ENCODE measurements around the gene RSPH1.

The RSPH1 gene

DNA sequence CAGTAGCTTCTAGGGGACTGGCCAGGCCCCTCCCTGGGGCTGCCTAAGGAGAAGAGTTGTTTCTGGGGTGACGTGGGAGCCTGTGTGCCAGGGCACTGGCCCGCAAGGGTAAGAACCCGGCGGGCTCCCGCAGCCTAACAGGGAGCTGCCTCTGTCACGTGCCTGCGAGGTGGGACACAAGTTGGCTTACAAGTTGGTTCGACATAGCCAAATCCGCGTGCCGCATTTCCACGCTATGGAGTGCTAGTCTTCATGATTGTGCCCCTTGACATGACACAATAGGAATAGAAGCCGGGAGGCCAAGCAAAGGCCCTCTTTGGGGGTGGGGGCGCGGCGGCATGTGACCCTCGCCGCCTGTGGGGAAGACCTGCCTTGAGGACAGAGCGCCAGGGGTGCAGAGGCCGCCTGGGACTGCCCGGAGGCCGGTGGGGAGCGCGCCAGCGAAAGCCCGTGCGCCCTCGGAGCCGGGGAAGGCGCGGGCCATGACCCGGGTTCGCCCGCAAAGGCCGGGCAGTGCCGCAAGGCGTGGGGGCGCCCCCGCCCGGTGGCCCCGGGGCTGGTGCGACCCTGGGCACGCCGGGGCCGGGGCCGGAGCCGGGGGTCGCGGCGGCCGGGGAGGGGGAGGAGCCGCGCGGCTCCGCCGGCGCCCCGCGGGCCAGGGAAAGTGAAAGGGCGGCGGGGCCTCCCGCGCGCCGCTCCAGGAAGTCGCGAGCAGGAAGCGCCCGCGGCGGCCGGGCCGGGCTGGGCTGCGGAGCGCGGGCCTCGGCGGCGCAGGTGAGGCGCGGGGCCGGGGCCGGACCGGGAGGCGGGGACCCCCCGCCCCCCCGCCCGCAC lies 17.3 kb upstream of the RSPH1 start, which contains the start of gene SLC37A1:
Gene SLC37A1, plus strand, starts transcription at position 702 of the 834 bp plus-strand sequence. CDS start 4,603 bp downstream, outside the sequence.
- TF ChIP-seq ZNF274 (IDR thresholded peaks at IDR 0.05; ENCODE audit: low read depth, low read length): no peak
- peak within 1 kb of the TSS; percentile 91 for H3K4me3 ChIP-seq (ENCODE audit: low read length)

DNA sequence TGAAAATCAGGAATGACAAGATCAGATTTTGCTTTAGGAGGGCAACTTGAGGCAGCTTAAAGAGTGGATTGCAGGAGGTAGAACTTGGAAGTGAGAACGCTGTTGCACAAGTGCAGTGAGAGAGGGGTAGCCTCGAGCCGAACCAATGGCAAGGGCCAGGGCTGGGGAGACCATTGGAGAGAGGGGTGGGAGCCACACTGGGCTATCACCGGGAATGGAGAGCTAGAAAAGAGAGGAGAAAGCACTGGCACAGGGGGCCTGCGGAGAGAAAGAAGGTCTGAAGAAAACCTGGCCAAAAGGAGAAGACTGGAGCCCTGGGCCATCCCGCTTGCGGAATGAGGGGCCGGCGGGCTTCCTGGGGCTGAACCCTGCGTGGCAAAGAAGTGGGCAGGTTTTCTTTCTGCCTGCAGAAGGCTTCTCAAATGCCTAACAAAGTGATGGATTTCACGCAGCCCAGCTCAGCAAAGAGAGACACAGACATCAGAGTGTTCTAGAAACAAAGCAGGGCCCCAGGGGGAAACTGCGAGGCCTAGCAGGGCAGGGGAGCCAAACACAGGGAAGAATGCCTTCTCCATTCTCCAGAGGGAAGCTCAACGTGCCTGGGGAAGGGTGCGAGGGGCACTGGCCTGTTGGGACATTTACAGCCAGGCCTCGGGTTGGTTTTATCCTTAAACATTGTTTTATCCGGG lies 16.5 kb upstream of the RSPH1 start:
- no peak overlapping the region for H3K4me3 ChIP-seq (ENCODE audit: low read length)

DNA sequence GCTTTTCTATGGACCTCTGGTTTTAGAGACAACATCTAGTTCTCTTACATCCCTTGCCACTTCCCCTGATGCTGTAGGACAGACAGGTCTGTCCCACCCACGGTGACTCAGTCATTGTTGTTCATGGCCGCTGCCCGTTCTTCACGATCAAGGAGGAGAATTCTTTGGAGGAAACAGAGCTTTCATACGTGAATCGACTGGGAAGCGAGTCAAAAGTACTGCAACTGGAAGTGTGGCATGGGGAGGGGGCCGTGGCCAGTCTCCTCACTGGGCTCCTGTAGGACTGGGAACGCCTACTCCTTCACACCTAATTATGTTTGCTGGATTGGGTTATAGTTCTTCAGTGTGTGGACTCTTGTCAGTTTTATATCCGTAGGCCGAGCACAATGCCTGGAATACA lies 13.2 kb upstream of the RSPH1 start:
- TF ChIP-seq ZNF274 (IDR thresholded peaks at IDR 0.05; ENCODE audit: low read depth, low read length): no peak
- no peak overlapping the region for H3K4me3 ChIP-seq (ENCODE audit: low read length)

More for the DNA sequence above, 16.5 kb upstream of the RSPH1 start:
- TF ChIP-seq ZNF274 (IDR thresholded peaks at IDR 0.05; ENCODE audit: low read depth, low read length): no peak

DNA sequence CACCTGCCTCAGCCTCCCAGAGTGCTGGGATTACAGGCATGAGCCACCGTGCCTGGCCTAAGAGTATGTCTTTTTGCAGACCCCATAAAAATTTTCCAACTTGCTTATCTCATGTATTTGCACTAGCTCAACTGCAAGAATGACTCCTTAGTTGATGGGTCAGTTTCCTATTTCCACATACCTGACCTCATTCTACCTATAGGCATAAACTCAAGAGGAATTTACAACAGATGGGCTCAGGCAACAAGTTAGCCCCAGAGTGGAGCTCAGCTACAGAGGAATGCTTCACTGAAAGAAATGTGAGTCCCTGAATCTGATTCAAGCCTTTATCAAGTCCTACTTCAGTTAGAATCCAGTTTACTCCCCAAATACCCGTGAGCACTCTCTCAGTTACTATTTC lies 12.3 kb upstream of the RSPH1 start:
- TF ChIP-seq ZNF274 (IDR thresholded peaks at IDR 0.05; ENCODE audit: low read depth, low read length): no peak

DNA sequence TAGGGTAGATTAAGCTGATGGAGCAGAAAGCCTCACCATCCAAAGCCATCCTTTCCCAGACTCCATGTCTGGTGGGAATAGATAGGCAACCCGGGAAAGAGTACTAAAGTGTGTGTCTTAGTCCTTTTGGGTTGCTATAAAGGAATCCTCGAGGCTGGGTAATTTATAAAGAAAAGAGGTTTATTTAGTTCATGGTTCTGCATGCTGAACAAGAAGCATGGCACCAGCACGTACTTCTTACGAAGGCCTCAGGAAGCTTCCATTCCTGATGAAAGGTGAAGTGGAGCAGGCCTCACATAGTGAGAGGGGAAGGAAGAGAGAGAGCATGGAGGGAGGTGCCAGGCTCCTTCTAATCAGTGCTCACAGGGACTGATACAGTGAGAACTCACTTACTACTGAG lies 11.4 kb upstream of the RSPH1 start:
- no peak overlapping the region for H3K4me3 ChIP-seq (ENCODE audit: low read length)
- TF ChIP-seq ZNF274 (IDR thresholded peaks at IDR 0.05; ENCODE audit: low read depth, low read length): no peak

More for the DNA sequence above, 12.3 kb upstream of the RSPH1 start:
- H3K4me3 ChIP-seq (ENCODE audit: low read length): no peak overlapping the region

DNA sequence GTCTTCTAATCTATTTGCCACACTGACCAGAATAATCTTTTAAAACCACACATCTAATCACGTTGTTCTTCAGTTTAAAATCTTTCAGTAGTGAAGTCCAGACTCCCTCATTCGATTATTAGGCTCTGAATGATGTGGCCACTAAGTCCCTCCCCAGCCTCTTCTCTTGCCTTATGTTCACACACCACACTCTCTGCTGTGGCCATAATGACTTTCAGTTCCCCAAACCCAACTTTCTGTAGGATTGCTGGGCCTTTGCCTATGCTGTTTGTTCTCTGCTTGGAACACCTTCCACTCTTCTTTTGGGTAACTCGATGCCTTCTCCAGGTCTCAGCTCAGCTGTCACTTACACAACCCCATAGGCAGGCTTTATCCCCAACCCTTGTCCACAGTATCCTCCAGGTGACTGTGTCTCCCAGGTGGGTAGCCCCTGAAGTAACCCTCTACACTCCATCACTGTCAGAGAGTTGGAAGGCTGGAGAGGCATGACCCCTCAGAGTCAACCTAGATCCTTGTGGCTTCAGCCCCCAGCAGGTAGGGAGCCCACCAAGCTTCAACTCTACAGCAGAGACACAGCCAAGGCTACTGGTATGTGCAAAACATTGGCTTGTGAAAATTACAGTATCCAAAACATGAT lies 9.2 kb upstream of the RSPH1 start:
- no peak for TF ChIP-seq ZNF274 (IDR thresholded peaks at IDR 0.05; ENCODE audit: low read depth, low read length)

DNA sequence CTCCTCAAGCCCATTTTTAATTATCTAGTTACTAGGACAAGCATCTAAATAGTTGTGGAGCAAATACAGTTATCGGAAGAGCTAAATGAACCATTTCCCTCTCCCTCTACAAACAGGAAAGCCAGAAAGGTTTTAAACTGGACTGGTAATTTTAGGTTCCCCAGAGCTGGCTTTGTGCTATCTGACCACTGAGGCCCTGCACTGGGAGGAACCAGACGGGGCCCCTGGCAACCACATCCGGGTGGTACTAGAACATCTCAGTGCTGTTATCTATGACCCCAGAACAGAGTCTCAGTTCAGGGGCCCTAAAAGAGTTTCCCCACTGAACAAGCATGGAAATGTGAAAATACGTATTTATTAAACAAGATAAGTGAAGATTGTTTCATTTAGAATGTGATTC lies 7.7 kb upstream of the RSPH1 start:
- no peak for TF ChIP-seq ZNF274 (IDR thresholded peaks at IDR 0.05; ENCODE audit: low read depth, low read length)
- H3K4me3 ChIP-seq (ENCODE audit: low read length): peak overlapping the region; percentile 13; the same call in 1 of the 2 replicates

More for the DNA sequence above, 9.2 kb upstream of the RSPH1 start:
- no peak overlapping the region; the same call in 1 of the 2 replicates for H3K4me3 ChIP-seq (ENCODE audit: low read length)

DNA sequence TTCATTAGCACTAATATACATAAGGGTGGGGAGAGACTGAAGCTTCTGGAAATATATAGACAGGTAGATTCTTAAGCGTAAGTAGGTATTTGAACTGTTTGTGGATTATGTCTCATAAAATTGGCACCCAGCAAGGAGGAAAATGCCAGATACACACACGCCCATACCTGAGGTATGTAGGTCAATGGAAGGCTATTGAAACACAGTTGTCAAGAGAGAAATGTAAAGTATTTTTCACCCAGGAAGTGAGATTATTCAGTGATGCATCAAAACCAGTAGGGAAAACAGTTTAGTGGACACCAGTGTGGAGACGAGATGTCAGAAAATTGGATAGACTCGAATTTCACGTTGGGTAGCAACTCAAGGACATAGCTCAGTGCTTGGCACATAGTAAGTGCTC lies 4.7 kb upstream of the RSPH1 start:
- H3K4me3 ChIP-seq (ENCODE audit: low read length): no peak overlapping the region
- no peak for TF ChIP-seq ZNF274 (IDR thresholded peaks at IDR 0.05; ENCODE audit: low read depth, low read length)

DNA sequence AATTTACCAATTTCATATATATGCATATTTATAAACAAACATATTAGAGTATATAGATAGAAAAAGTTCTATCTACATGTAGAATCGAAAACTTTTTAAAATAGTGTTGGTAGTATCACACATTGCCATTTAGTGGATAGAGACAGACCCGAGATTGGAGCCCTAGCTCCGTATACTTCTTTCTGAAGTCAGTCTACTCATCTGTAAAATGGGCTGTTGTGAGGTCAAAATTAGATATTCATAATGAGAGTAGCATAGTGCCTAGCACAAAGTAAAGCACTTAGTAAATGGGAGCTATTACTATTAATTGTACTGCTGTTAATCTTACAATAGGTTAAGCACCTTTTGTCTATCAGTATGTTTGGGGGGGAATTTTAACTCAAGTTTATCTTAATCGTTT lies 4.2 kb upstream of the RSPH1 start:
- no peak overlapping the region for H3K4me3 ChIP-seq (ENCODE audit: low read length)
- no peak for TF ChIP-seq ZNF274 (IDR thresholded peaks at IDR 0.05; ENCODE audit: low read depth, low read length)

DNA sequence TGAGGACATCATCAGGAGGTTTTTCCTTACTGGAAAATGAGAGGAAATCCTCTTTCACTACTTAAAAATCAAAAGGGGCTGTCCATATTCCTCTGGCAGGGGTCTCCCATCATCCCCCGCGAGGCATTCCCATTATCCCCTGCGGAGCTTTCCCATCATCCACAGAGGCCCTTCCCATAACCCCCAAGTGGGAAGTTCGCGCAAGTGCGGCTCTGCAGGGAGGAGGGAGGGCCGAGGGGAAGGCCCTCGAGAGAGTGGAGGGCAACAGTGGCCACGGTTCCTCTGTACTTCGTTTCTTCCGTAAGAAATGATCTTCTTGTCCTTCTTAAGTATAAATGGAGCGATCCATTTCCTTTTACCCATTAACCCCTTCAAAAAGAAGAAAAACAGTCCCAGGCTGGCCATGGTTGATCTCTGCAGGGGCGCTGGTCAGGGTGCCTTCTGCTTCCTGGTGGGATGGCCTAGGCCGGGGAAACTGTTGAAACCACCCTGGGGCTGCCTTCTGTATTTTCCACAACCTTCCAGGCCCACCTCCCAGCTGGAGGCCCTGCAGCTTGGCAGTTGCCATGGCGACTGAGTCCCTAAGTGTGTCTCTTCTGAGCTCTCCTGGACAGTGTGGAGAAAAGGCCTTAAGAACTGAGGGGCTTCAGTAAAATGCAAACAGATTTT lies 3.6 kb upstream of the RSPH1 start:
- no peak overlapping the region for H3K4me3 ChIP-seq (ENCODE audit: low read length)
- TF ChIP-seq ZNF274 (IDR thresholded peaks at IDR 0.05; ENCODE audit: low read depth, low read length): no peak

DNA sequence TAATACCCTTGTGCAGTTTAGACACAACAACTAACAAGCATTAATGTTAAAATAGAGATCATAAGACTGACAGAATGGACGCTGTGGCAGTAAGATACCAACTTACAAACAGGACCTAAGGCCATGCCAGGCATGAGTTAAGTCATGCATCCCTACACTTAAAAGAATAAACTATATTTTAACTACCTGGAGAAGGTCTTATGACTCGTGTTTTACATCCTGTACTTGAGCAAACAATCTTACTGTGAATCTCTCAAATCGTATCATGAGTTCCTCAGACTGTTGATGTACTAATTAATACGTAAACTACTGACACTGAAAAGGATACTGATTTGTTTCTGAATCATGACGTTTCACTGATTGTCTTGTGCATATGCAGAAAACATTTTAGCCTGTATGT lies 2.0 kb upstream of the RSPH1 start:
- H3K4me3 ChIP-seq (ENCODE audit: low read length): no peak overlapping the region
- no peak for TF ChIP-seq ZNF274 (IDR thresholded peaks at IDR 0.05; ENCODE audit: low read depth, low read length)

DNA sequence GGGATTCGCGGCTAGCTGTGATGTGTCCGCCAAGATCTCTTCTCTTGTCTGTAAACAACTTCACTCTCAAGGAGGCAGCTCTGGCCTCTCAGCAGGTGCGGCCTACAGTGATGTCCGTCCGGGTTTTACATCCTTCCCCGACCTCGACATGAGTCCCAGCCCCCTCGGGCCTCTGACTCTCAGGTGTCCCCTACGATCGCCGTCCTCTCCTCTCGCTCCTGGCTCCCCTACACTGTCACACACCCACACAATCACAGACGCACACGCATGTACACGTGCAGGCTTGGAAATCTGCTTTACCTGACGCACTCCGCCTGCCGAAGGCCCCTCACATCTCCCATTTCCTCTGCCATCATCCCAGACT lies 797 bp upstream of the RSPH1 start:
- H3K4me3 ChIP-seq (ENCODE audit: low read length): peak overlapping the region; percentile 54; the same call in 1 of the 2 replicates
- no peak for TF ChIP-seq ZNF274 (IDR thresholded peaks at IDR 0.05; ENCODE audit: low read depth, low read length)

DNA sequence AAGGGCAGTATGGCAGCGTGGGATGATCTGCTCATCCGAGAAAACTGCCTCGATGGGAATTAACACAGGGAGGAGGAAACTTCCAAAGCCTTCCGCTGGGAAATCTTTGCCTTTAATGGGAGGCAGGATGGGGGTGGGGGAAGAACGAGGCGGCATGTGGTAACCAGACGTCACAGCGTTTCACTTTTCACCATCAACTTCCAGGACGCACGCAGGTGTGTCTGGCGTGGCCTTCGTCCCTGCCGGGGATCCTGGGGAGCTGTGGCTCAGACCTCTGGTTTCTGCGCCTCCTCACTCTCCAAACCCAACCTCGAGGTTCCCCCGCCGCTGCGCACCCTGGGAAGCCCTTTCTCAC lies 282 bp downstream of the RSPH1 start:
- TF ChIP-seq ZNF274 (IDR thresholded peaks at IDR 0.05; ENCODE audit: low read depth, low read length): no peak
- H3K4me3 ChIP-seq (ENCODE audit: low read length): peak overlapping the region; percentile 62; the same call in 1 of the 2 replicates

DNA sequence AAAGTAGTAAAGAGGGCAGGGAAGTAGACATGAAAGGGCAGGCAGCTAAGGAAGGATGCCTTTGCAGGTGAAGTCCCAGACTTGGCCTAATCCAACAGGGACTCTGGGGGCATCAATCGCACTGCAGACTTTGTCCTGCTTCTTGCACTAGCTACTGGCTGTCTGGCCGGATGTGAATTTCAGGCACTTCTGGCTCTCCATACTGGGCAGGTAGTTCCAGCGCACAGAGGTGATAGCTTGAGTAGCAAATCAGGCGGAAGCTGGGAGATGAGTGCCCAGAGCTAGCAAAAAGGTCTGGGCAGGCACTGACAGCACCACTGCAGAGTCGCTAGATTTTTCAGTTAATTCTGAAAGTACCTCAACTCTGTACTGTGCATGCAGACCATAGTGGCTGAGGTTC lies 997 bp downstream of the RSPH1 start:
- H3K4me3 ChIP-seq (ENCODE audit: low read length): no peak overlapping the region
- TF ChIP-seq ZNF274 (IDR thresholded peaks at IDR 0.05; ENCODE audit: low read depth, low read length): no peak
